HG03045 (cell line): ENCODE measurements around the gene CSNK2A2.

ENCODE experiments used
- ATAC-seq: cut with Tn5 transposase; IDR thresholded peaks from one replicate; pipeline ENCODE4 v1.9.1; 2021; ENCODE audit warnings: mild to moderate bottlenecking, moderate library complexity; ENCODE audit not compliant: unreplicated experiment

Gene CSNK2A2

GRCh38 chr16:58114827-58115825 lies 82.8 kb downstream of the CSNK2A2 start:
- no peak for ATAC-seq

GRCh38 chr16:58111302-58111627 lies 86.6 kb downstream of the CSNK2A2 start:
- ATAC-seq, result no peak

- ATAC-seq, result no peak
Observed at GRCh38 chr16:58110571-58111301, 87.2 kb downstream of the CSNK2A2 start.

- no peak for ATAC-seq
Observed at GRCh38 chr16:58109881-58110280, 88.0 kb downstream of the CSNK2A2 start.

- no peak for ATAC-seq
Observed at GRCh38 chr16:58109330-58109729, 88.6 kb downstream of the CSNK2A2 start.
